Fibroblast of lung (primary cell): ENCODE data around the gene TPSG1.
"Not testable (repeated sequence)": the region's sequence is repeated elsewhere in the genome, so short reads cannot be mapped to it uniquely, and the experiment has no call there.

Experiments
- EZH2 ChIP-seq: IDR thresholded peaks from 2 replicates; pipeline ENCODE4 v1.5.1; 2012; ENCODE audit warnings: low read length, control low read depth, mild to moderate bottlenecking; ENCODE audit errors: missing control alignments
- TF ChIP-seq, protein P1 (sequence below), 2 donors: IDR thresholded peaks in 1 of 2; conservative IDR thresholded peaks in 1 of 2; 1 replicate in 1 of 2; 2 replicates in 1 of 2; pipeline ENCODE4 v1.5.1; 2011 to 2012; ENCODE audit warnings: low read length in 2 of 2, control low read depth in 1 of 2, inconsistent platforms in 1 of 2, low read depth in 1 of 2, mild to moderate bottlenecking in 1 of 2

DNA sequence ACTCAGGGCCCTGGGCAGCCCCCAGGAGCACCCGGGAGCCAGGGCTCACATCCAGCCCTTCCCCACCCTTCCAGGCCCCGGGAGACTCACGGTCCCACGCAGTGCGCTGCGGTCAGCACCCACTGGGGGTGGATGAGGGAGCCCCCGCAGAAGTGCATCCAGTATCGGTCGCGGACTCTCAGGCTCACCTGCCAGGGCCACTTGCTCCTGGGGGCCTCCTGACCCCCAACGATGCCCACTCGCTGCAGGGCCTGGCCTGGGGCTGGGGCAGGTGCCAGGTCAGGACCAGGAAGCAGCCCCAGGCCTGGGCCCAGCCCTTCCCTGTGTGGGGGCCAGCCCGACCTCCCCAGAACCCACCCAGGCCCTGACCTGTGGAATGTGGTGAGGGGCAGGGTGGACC, 4.4 kb upstream of the TPSG1 start:
- TF ChIP-seq, protein P1, sequence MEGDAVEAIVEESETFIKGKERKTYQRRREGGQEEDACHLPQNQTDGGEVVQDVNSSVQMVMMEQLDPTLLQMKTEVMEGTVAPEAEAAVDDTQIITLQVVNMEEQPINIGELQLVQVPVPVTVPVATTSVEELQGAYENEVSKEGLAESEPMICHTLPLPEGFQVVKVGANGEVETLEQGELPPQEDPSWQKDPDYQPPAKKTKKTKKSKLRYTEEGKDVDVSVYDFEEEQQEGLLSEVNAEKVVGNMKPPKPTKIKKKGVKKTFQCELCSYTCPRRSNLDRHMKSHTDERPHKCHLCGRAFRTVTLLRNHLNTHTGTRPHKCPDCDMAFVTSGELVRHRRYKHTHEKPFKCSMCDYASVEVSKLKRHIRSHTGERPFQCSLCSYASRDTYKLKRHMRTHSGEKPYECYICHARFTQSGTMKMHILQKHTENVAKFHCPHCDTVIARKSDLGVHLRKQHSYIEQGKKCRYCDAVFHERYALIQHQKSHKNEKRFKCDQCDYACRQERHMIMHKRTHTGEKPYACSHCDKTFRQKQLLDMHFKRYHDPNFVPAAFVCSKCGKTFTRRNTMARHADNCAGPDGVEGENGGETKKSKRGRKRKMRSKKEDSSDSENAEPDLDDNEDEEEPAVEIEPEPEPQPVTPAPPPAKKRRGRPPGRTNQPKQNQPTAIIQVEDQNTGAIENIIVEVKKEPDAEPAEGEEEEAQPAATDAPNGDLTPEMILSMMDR (conservative IDR thresholded peaks at IDR 0.05 in 1 of 2, IDR thresholded peaks at IDR 0.05 in 1 of 2; ENCODE audit: low read depth in 1 of 2, low read length in 2 of 2): not testable (repeated sequence)
- TF ChIP-seq EZH2: not testable (repeated sequence)
